ENCODE data around the gene SFXN4.

DNA sequence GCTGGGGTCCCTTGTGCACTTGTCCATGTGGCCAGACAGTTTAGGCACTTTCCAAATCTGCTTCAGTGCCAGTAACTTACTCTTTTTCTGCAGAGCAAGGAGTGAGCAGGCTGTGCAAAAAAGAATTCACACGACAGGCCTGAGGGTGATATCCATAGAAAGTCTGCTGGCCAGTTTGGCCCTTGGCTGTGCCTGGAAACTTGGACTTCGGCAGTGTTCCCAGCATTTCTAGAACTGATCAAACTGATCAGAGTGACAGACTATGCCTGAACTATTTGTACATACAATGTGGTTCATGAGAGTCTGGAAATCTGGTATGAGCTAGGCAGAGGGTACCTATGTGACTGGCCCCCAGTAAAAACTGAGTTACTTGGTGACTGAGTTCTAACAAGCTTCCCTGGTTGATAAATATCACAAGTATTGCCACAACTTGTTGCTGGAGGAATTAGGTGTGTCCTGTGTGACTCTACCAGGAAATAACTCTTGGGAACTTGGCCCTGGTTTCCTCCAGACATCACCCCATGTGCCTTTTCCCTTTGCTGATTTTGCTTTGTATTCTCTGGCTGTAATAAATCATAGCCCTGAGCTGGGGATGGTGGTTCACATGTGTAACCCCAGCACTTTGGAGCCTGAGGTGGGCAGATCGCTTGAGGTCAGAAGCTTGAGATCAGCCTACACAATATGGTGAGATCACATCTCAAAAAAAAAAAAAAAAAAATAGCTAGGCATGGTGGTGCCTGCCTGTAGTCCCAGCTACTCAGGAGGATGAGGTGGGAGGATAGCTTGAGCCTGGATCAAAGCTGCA is 64.9 kb downstream of the SFXN4 start:
- TF ChIP-seq, protein P1, sequence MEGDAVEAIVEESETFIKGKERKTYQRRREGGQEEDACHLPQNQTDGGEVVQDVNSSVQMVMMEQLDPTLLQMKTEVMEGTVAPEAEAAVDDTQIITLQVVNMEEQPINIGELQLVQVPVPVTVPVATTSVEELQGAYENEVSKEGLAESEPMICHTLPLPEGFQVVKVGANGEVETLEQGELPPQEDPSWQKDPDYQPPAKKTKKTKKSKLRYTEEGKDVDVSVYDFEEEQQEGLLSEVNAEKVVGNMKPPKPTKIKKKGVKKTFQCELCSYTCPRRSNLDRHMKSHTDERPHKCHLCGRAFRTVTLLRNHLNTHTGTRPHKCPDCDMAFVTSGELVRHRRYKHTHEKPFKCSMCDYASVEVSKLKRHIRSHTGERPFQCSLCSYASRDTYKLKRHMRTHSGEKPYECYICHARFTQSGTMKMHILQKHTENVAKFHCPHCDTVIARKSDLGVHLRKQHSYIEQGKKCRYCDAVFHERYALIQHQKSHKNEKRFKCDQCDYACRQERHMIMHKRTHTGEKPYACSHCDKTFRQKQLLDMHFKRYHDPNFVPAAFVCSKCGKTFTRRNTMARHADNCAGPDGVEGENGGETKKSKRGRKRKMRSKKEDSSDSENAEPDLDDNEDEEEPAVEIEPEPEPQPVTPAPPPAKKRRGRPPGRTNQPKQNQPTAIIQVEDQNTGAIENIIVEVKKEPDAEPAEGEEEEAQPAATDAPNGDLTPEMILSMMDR (IDR thresholded peaks at IDR 0.05; ENCODE audit: low read depth, low read length, poor library complexity, severe bottlenecking) = no peak
- no peak for TF ChIP-seq EZH2phosphoT487 (IDR thresholded peaks at IDR 0.05; ENCODE audit: borderline replicate concordance, low read length)

Measured in DOHH2 (cell line).